HEK293 (cell line): ENCODE results near the gene TSTD1.

ENCODE experiments used
- CTCF ChIA-PET: fragments of 350-600 bp; formaldehyde crosslinking; extraction: SDS; loops from one replicate; lab custom pipeline; 2021; ENCODE audit warnings: antibody characterized with exemption; lab: Yijun Ruan, JAX
- POLR2A ChIA-PET: fragments of 300-600 bp; formaldehyde crosslinking; extraction: SDS; loops from one replicate; lab custom pipeline; 2020; ENCODE audit warnings: antibody characterized with exemption, inconsistent platforms; lab: Yijun Ruan, JAX
- H3K27ac ChIP-seq: fragments of 200-500 bp; sonication (Bioruptor generic); 2 replicates; pipeline ENCODE4 v1.5.1; 2014; ENCODE audit warnings: low read depth, low read length, control low read depth, inconsistent platforms; ENCODE audit errors: extremely low read depth
- H3K36me3 ChIP-seq, 2 experiments: fragments of 200-500 bp in 1 of 2; sonication (Bioruptor generic) in 1 of 2; 1 replicate in 1 of 2; 2 replicates in 1 of 2; pipeline ENCODE4 v1.5.1; 2014 to 2017; ENCODE audit warnings: inconsistent platforms in 2 of 2, low read length in 2 of 2; ENCODE audit not compliant: control insufficient read depth in 2 of 2, insufficient read depth in 1 of 2
- H3K4me1 ChIP-seq: fragments of 200-500 bp; sonication (Bioruptor generic); 2 replicates; pipeline ENCODE4 v1.5.1; 2014; ENCODE audit warnings: mild to moderate bottlenecking, low read length, inconsistent platforms; ENCODE audit not compliant: control insufficient read depth, insufficient read depth
- H3K4me3 ChIP-seq: 2 replicates; pipeline ENCODE4 v1.5.1; 2011; ENCODE audit warnings: low read depth, mild to moderate bottlenecking, control low read depth, low read length, moderate library complexity
- H3K9me3 ChIP-seq: fragments of 200-500 bp; sonication (Bioruptor generic); 2 replicates; pipeline ENCODE4 v1.5.1; 2014; ENCODE audit warnings: low read depth, low read length, inconsistent platforms; ENCODE audit not compliant: control insufficient read depth, insufficient read depth
- AEBP2 ChIP-seq: fragments of 450-650 bp; formaldehyde crosslinking; IDR thresholded peaks from 2 replicates; pipeline ENCODE4 v1.5.1; 2016; ENCODE audit warnings: missing biosample characterization, missing genetic modification characterization, borderline replicate concordance
- ATF2 ChIP-seq: fragments of 450-650 bp; formaldehyde crosslinking; IDR thresholded peaks from 2 replicates; pipeline ENCODE4 v1.5.1; 2016; ENCODE audit warnings: missing biosample characterization, missing genetic modification characterization, low read depth
- EGR2 ChIP-seq: fragments of 450-650 bp; formaldehyde crosslinking; IDR thresholded peaks from 2 replicates; pipeline ENCODE4 v1.5.1; 2016; ENCODE audit warnings: low read depth, missing biosample characterization, missing genetic modification characterization
- HOXA7 ChIP-seq: sonication (generic); formaldehyde crosslinking; IDR thresholded peaks from 2 replicates; pipeline ENCODE4 v1.8.1; 2022; ENCODE audit warnings: missing genetic modification reagents, borderline replicate concordance
- KLF16 ChIP-seq: fragments of 450-650 bp; formaldehyde crosslinking; IDR thresholded peaks from 2 replicates; pipeline ENCODE4 v1.5.1; 2017; ENCODE audit warnings: missing biosample characterization, missing genetic modification characterization
- MEIS1 ChIP-seq: sonication (generic); formaldehyde crosslinking; IDR thresholded peaks from 2 replicates; pipeline ENCODE4 v1.8.1; 2022; ENCODE audit warnings: missing genetic modification reagents, mild to moderate bottlenecking, borderline replicate concordance
- PBX3 ChIP-seq: sonication (generic); formaldehyde crosslinking; IDR thresholded peaks from 2 replicates; pipeline ENCODE4 v1.8.1; 2022; ENCODE audit warnings: mild to moderate bottlenecking, moderate library complexity, missing genetic modification reagents
- SALL2 ChIP-seq: fragments of 450-650 bp; formaldehyde crosslinking; IDR thresholded peaks from 2 replicates; pipeline ENCODE4 v1.5.0; 2017; ENCODE audit warnings: missing biosample characterization, mild to moderate bottlenecking, missing genetic modification characterization, borderline replicate concordance
- SP2 ChIP-seq: fragments of 450-650 bp; formaldehyde crosslinking; IDR thresholded peaks from 2 replicates; pipeline ENCODE4 v1.5.1; 2016; ENCODE audit warnings: missing biosample characterization, missing genetic modification characterization
- ZFHX2 ChIP-seq: fragments of 450-650 bp; formaldehyde crosslinking; conservative IDR thresholded peaks from 2 replicates; pipeline ENCODE4 v1.5.1; 2016; ENCODE audit warnings: missing biosample characterization, missing genetic modification characterization
- ZFP37 ChIP-seq: fragments of 450-650 bp; formaldehyde crosslinking; IDR thresholded peaks from 2 replicates; pipeline ENCODE4 v1.5.1; 2016; ENCODE audit warnings: missing biosample characterization, missing genetic modification characterization
- ZFP69B ChIP-seq: fragments of 450-650 bp; formaldehyde crosslinking; IDR thresholded peaks from 2 replicates; pipeline ENCODE4 v1.5.1; 2016; ENCODE audit warnings: missing biosample characterization, missing genetic modification characterization
- ZNF133 ChIP-seq: fragments of 450-650 bp; formaldehyde crosslinking; IDR thresholded peaks from 2 replicates; pipeline ENCODE4 v1.5.1; 2016; ENCODE audit warnings: missing biosample characterization, missing genetic modification characterization
- ZNF138 ChIP-seq: fragments of 450-650 bp; formaldehyde crosslinking; IDR thresholded peaks from 2 replicates; pipeline ENCODE4 v1.5.1; 2016; ENCODE audit warnings: missing biosample characterization, missing genetic modification characterization, borderline replicate concordance
- ZNF155 ChIP-seq: fragments of 450-650 bp; formaldehyde crosslinking; IDR thresholded peaks from 2 replicates; pipeline ENCODE4 v1.5.1; 2016; ENCODE audit warnings: missing biosample characterization, missing genetic modification characterization
- ZNF239 ChIP-seq: fragments of 450-650 bp; formaldehyde crosslinking; IDR thresholded peaks from 2 replicates; pipeline ENCODE4 v1.5.1; 2016; ENCODE audit warnings: missing biosample characterization, missing genetic modification characterization
- ZNF26 ChIP-seq: fragments of 450-650 bp; formaldehyde crosslinking; IDR thresholded peaks from 2 replicates; pipeline ENCODE4 v1.5.1; 2016; ENCODE audit warnings: missing biosample characterization, missing genetic modification characterization
- ZNF302 ChIP-seq: fragments of 450-650 bp; formaldehyde crosslinking; IDR thresholded peaks from 2 replicates; pipeline ENCODE4 v1.5.1; 2016; ENCODE audit warnings: missing biosample characterization, missing genetic modification characterization, low read depth
- ZNF324 ChIP-seq: fragments of 450-650 bp; formaldehyde crosslinking; IDR thresholded peaks from 2 replicates; pipeline ENCODE4 v1.5.1; 2016; ENCODE audit warnings: missing biosample characterization, missing genetic modification characterization
- ZNF362 ChIP-seq: fragments of 450-650 bp; formaldehyde crosslinking; IDR thresholded peaks from 2 replicates; pipeline ENCODE4 v1.5.1; 2016; ENCODE audit warnings: missing biosample characterization, missing genetic modification characterization
- ZNF404 ChIP-seq: fragments of 450-650 bp; formaldehyde crosslinking; IDR thresholded peaks from 2 replicates; pipeline ENCODE4 v1.5.1; 2017; ENCODE audit warnings: missing biosample characterization, missing genetic modification characterization
- ZNF416 ChIP-seq: fragments of 450-650 bp; formaldehyde crosslinking; IDR thresholded peaks from 2 replicates; pipeline ENCODE4 v1.5.1; 2016; ENCODE audit warnings: missing biosample characterization, missing genetic modification characterization
- ZNF48 ChIP-seq: fragments of 450-650 bp; formaldehyde crosslinking; IDR thresholded peaks from 2 replicates; pipeline ENCODE4 v1.5.1; 2016; ENCODE audit warnings: missing biosample characterization, missing genetic modification characterization
- ZNF623 ChIP-seq: fragments of 450-650 bp; formaldehyde crosslinking; IDR thresholded peaks from 2 replicates; pipeline ENCODE4 v1.5.1; 2016; ENCODE audit warnings: missing biosample characterization, missing genetic modification characterization
- ZNF792 ChIP-seq: fragments of 450-650 bp; formaldehyde crosslinking; IDR thresholded peaks from 2 replicates; pipeline ENCODE4 v1.5.1; 2016; ENCODE audit warnings: missing biosample characterization, missing genetic modification characterization

TSTD1 gene

GRCh38 chr1:161061419-161061818 is 22.7 kb upstream of the TSTD1 start:
- ChIA-PET POLR2A (no interaction called here), CTCF (interaction anchor here (0.6 to 0.7 kb wide), 2 partner anchors 15 to 42 kb away, joined by 3 to 4 read pairs; partner anchors contain the start of gene USF1)
- H3K27ac ChIP-seq = no peak overlapping the region
- no peak overlapping the region for H3K4me3 ChIP-seq
- H3K9me3 ChIP-seq = no peaks in the 10 kb centered on the region
- H3K36me3 ChIP-seq = no peaks in the 10 kb centered on the region
- TF ChIP-seq ZNF133 (tag by site-specific recombination) (no peak), ZFP69B (no peak), ZNF416 (tag by site-specific recombination) (no peak), ZNF239 (tag by site-specific recombination) (no peak), HOXA7 (CRISPR knock-in tag) (no peak), ZNF404 (tag by site-specific recombination) (no peak), ZNF362 (no peak), ZNF324 (tag by site-specific recombination) (no peak), ZNF155 (tag by site-specific recombination) (no peak), KLF16 (tag by site-specific recombination) (no peak), PBX3 (no peak)
- H3K4me1 ChIP-seq = no peaks in the 10 kb centered on the region

- no peak overlapping the region for H3K4me3 ChIP-seq
- no peaks in the 10 kb centered on the region for H3K4me1 ChIP-seq
- ChIA-PET POLR2A (interaction anchor here (1.0 kb wide), 1 partner anchor 14 kb away, joined by 4 read pairs; the partner anchor contains the start of gene USF1), CTCF (interaction anchor here (0.6 kb wide), 1 partner anchor 160 kb away, joined by 4 read pairs; no protein-coding TSS in a partner anchor)
- H3K27ac ChIP-seq = no peak overlapping the region
- H3K36me3 ChIP-seq = no peaks in the 10 kb centered on the region
- no peak for TF ChIP-seq ZNF26
- TF ChIP-seq ZFHX2 (tag by site-specific recombination) = 0 out of 2 replicates have a peak, but pooled peaks have one; percentile 2
- TF ChIP-seq ZNF138 = no peak
- peak; percentile 50; the same call in 1 of the 2 replicates for TF ChIP-seq EGR2 (tag by site-specific recombination)
- no peak for TF ChIP-seq ATF2 (tag by site-specific recombination)
- no peak for TF ChIP-seq ZNF792 (tag by site-specific recombination)
- TF ChIP-seq SP2 = no peak
- H3K9me3 ChIP-seq = no peaks in the 10 kb centered on the region
These were observed 20.5 kb upstream of the TSTD1 start for GRCh38 chr1:161059293-161059692.

- CTCF ChIA-PET = interaction anchor here (0.6 to 1.9 kb wide), 6 partner anchors 9 to 678 kb away, joined by 3 to 7 read pairs (median 3); partner anchors contain the start of gene USF1
- Histone ChIP-seq H3K27ac (no peak overlapping the region), H3K36me3 (no peaks in the 10 kb centered on the region), H3K4me3 (no peak overlapping the region), H3K4me1 (no peaks in the 10 kb centered on the region), H3K9me3 (no peaks in the 10 kb centered on the region)
- POLR2A ChIA-PET = interaction anchor here (1.7 kb wide), 1 partner anchor 9 kb away, joined by 8 read pairs; the partner anchor contains the start of gene USF1
- TF ChIP-seq ZNF48 (tag by site-specific recombination) = no peak
- TF ChIP-seq ZFP69B = no peak
- no peak for TF ChIP-seq AEBP2
- no peak for TF ChIP-seq MEIS1 (CRISPR knock-in tag)
- no peak for TF ChIP-seq ZFP37 (tag by site-specific recombination)
- TF ChIP-seq ZNF623 (tag by site-specific recombination) = no peak
- TF ChIP-seq ZNF302 = no peak
- TF ChIP-seq SALL2 (tag by site-specific recombination) = no peak
These were observed 16.0 kb upstream of the TSTD1 start for GRCh38 chr1:161054805-161055204.
